ENCODE measurements around the gene TMC6. TPM values are rescaled to one million over a fixed set of nuclear protein-coding genes. Genes with fewer than 3 reads are reported as not detected.
"Not testable (repeated sequence)": the region's sequence is repeated elsewhere in the genome, so short reads cannot be mapped to it uniquely, and the experiment has no call there.

The TMC6 gene
- total RNA-seq, 4 donors from 2014 or later: 0.27 to 4.9 (median 2.6) TPM

- in situ Hi-C loops (cut with MboI; ENCODE audit: low sequenced_read_pairs in 4 of 4) (no loop called here), intact Hi-C loops (cut with DNase I; ENCODE audit: low total_unique reads) (no loop called here)
- Histone ChIP-seq H3K4me3 (no peak overlapping the region), H3K4me1 (peaks cover 6 to 14% of the 10 kb centered on the region in 2 donors), H3K36me3 (peaks cover 0 to 72% of the 10 kb centered on the region in 2 donors), H3K9me3 (no peaks in the 10 kb centered on the region), H3K27me3 (no peaks in the 10 kb centered on the region), H3K27ac (peak overlapping the region; percentile 42 to 76 (median 56))
- no peak for TF ChIP-seq POLR2A (IDR thresholded peaks at IDR 0.05)
- TF ChIP-seq CTCF (IDR thresholded peaks at IDR 0.05 in 4 of 5, conservative IDR thresholded peaks at IDR 0.05 in 1 of 5): no peak
- ATAC-seq (peak in 1 of 2 donors; percentile 51), DNase-seq (no peak)
Observed at GRCh38 chr17:78089576-78090281, 38.8 kb downstream of the TMC6 start.

- TF ChIP-seq POLR2A (IDR thresholded peaks at IDR 0.05) (no peak), CTCF (IDR thresholded peaks at IDR 0.05 in 4 of 5, conservative IDR thresholded peaks at IDR 0.05 in 1 of 5) (no peak)
- H3K4me3 ChIP-seq: no peak overlapping the region
- H3K36me3 ChIP-seq: peaks cover 0 to 60% of the 10 kb centered on the region in 2 donors
- peaks cover 6 to 14% of the 10 kb centered on the region in 2 donors for H3K4me1 ChIP-seq
- DNase-seq: no peak
- in situ Hi-C loops (cut with MboI; ENCODE audit: low sequenced_read_pairs in 4 of 4) (no loop called here), intact Hi-C loops (cut with DNase I; ENCODE audit: low total_unique reads) (no loop called here)
- H3K27ac ChIP-seq: peak overlapping the region; percentile 10 to 76 (median 31)
- no peaks in the 10 kb centered on the region for H3K27me3 ChIP-seq
- ATAC-seq: peak in 1 of 2 donors; percentile 38
- no peaks in the 10 kb centered on the region for H3K9me3 ChIP-seq
Observed at GRCh38 chr17:78088529-78088928, 40.0 kb downstream of the TMC6 start.

GRCh38 chr17:78086740-78087139 is 41.8 kb downstream of the TMC6 start:
- no peaks in the 10 kb centered on the region for H3K27me3 ChIP-seq
- intact Hi-C loops (cut with DNase I; ENCODE audit: low total_unique reads): no loop called here
- no peaks in the 10 kb centered on the region for H3K9me3 ChIP-seq
- no peak for ATAC-seq
- peaks cover 0 to 44% of the 10 kb centered on the region in 2 donors for H3K36me3 ChIP-seq
- no peak overlapping the region for H3K4me3 ChIP-seq
- peak overlapping the region in 1 of 4 donors; percentile 76 for H3K27ac ChIP-seq
- peaks cover 23 to 26% of the 10 kb centered on the region in 2 donors for H3K4me1 ChIP-seq
- TF ChIP-seq CTCF (IDR thresholded peaks at IDR 0.05 in 4 of 5, conservative IDR thresholded peaks at IDR 0.05 in 1 of 5) (no peak), POLR2A (IDR thresholded peaks at IDR 0.05) (no peak)
- no peak for DNase-seq
- in situ Hi-C loops (cut with MboI; ENCODE audit: low sequenced_read_pairs in 4 of 4): no loop called here

- ATAC-seq (no peak), DNase-seq (no peak)
- Histone ChIP-seq H3K27me3 (no peaks in the 10 kb centered on the region), H3K36me3 (peaks cover 0 to 36% of the 10 kb centered on the region in 2 donors), H3K4me1 (peaks cover 13 to 20% of the 10 kb centered on the region in 2 donors), H3K4me3 (no peak overlapping the region), H3K9me3 (no peaks in the 10 kb centered on the region), H3K27ac (peak overlapping the region; percentile 31 to 65 (median 64))
- in situ Hi-C loops (cut with MboI; ENCODE audit: low sequenced_read_pairs in 4 of 4) (no loop called here), intact Hi-C loops (cut with DNase I; ENCODE audit: low total_unique reads) (no loop called here)
- TF ChIP-seq POLR2A (IDR thresholded peaks at IDR 0.05) (no peak), CTCF (IDR thresholded peaks at IDR 0.05 in 4 of 5, conservative IDR thresholded peaks at IDR 0.05 in 1 of 5) (no peak)
Observed at GRCh38 chr17:78082988-78083387, 45.6 kb downstream of the TMC6 start.

- Histone ChIP-seq H3K36me3 (peaks cover 0 to 36% of the 10 kb centered on the region in 2 donors), H3K27ac (peak overlapping the region; percentile 64 to 65 (median 64)), H3K4me1 (peaks cover 12 to 20% of the 10 kb centered on the region in 2 donors)
- ATAC-seq; H3K9me3 ChIP-seq; H3K4me3 ChIP-seq; intact Hi-C loops (cut with DNase I; ENCODE audit: low total_unique reads); H3K27me3 ChIP-seq; in situ Hi-C loops (cut with MboI; ENCODE audit: low sequenced_read_pairs in 4 of 4): not testable (repeated sequence)
- DNase-seq: peak in 1 of 2 donors; percentile 61
Observed at GRCh38 chr17:78082355-78082872, 46.1 kb downstream of the TMC6 start.
